Caco-2 (cell line): ENCODE results near the gene RUFY1. TPM values are rescaled to one million over a fixed set of nuclear protein-coding genes. Genes with fewer than 3 reads are reported as not detected.

Experiments used
- BruUV-seq: library from RNA; stranded (reverse); fragments of 400-500 nt; replicated peaks from 2 replicates; lab custom pipeline; 2021; lab: Mats Ljungman, UMichigan
- CTCF ChIA-PET: fragments of 300-600 bp; sonication (Branson Sonifier 250); formaldehyde crosslinking; loops from one replicate; lab custom pipeline; 2022; ENCODE audit warnings: antibody characterized with exemption; lab: Charles Lee
- POLR2A ChIA-PET: fragments of 300-600 bp; sonication (Branson Sonifier 250); formaldehyde crosslinking; loops from one replicate; lab custom pipeline; 2022; ENCODE audit warnings: antibody characterized with exemption; lab: Charles Lee
- DNase-seq, 2 experiments: peaks; one replicate each; pipeline versions ENCODE4 v3.0.0 to v3.0.0-alpha.2; 2020 to 2022
- H3K27me3 ChIP-seq: replicated peaks from 2 replicates; pipeline ENCODE4 v1.6.0; 2011; ENCODE audit warnings: low read length; ENCODE audit not compliant: control insufficient read depth, insufficient read depth
- H3K36me3 ChIP-seq: 2 replicates; pipeline ENCODE4 v1.5.1; 2011; ENCODE audit warnings: low read length; ENCODE audit not compliant: control insufficient read depth, insufficient read depth
- H3K4me1 ChIP-seq: fragments of 250-450 bp; sonication (Bioruptor Pico); 2 replicates; pipeline ENCODE4 v1.5.1; 2020; ENCODE audit warnings: mild to moderate bottlenecking
- H3K4me3 ChIP-seq: 2 replicates; pipeline ENCODE4 v1.5.1; 2011; ENCODE audit warnings: low read depth, mild to moderate bottlenecking, control low read depth, low read length
- H3K9me3 ChIP-seq: fragments of 250-450 bp; sonication (Bioruptor Pico); 2 replicates; pipeline ENCODE4 v1.5.1; 2020; ENCODE audit warnings: mild to moderate bottlenecking, moderate library complexity
- H3K27ac Mint-ChIP-seq: one replicate; pipeline ENCODE4 v1.8.0; 2022; ENCODE audit warnings: mixed read lengths; ENCODE audit not compliant: unreplicated experiment
- H3K27me3 Mint-ChIP-seq: one replicate; pipeline ENCODE4 v1.8.0; 2022; ENCODE audit warnings: mixed read lengths; ENCODE audit not compliant: insufficient read depth, unreplicated experiment
- H3K36me3 Mint-ChIP-seq: one replicate; pipeline ENCODE4 v1.8.0; 2022; ENCODE audit warnings: mild to moderate bottlenecking, mixed read lengths; ENCODE audit not compliant: insufficient read depth, unreplicated experiment
- H3K4me1 Mint-ChIP-seq: one replicate; pipeline ENCODE4 v1.8.0; 2022; ENCODE audit warnings: low read depth, mixed read lengths; ENCODE audit not compliant: unreplicated experiment
- H3K4me3 Mint-ChIP-seq: one replicate; pipeline ENCODE4 v1.8.0; 2022; ENCODE audit warnings: mild to moderate bottlenecking, moderate library complexity, mixed read lengths; ENCODE audit not compliant: unreplicated experiment
- H3K9me3 Mint-ChIP-seq: one replicate; pipeline ENCODE4 v1.8.0; 2022; ENCODE audit warnings: mixed read lengths; ENCODE audit not compliant: unreplicated experiment
- CTCF ChIP-seq, 2 experiments: fragments of 200-600 bp in 1 of 2; IDR thresholded peaks; 1 replicate in 1 of 2; 2 replicates in 1 of 2; pipeline versions ENCODE4 v1.5.1 to v1.8.0; 2011 to 2022; ENCODE audit warnings: antibody characterized with exemption in 1 of 2, control low read depth in 1 of 2, inconsistent platforms in 1 of 2, low read depth in 1 of 2, low read length in 1 of 2, mild to moderate bottlenecking in 1 of 2, moderate library complexity in 1 of 2; ENCODE audit not compliant: insufficient read depth in 1 of 2, severe bottlenecking in 1 of 2, unreplicated experiment in 1 of 2
- intact Hi-C: fragments of 100-400 bp; cut with micrococcal nuclease; formaldehyde crosslinking; loops from one replicate; pipeline ENCODE4 v1.10.0; 2022; ENCODE audit not compliant: unreplicated experiment
- total RNA-seq: library from RNA; stranded (reverse); gene quantifications from 2 replicates; pipeline ENCODE4 v1.2.3, GENCODE V29; 2022

RUFY1 gene
- total RNA-seq, 1 experiment from 2014 or later: 36.3 TPM

GRCh38 chr5:179572386-179572785 is 22.0 kb downstream of the RUFY1 start:
- POLR2A ChIA-PET: no interaction called here
- Mint-ChIP-seq H3K27ac (no peak overlapping the region), H3K27me3 (no peaks in the 10 kb centered on the region), H3K9me3 (no peaks in the 10 kb centered on the region), H3K4me3 (no peak overlapping the region), H3K4me1 (no peaks in the 10 kb centered on the region), H3K36me3 (peaks cover 40% of the 10 kb centered on the region)
- no peaks in the 10 kb centered on the region for H3K27me3 ChIP-seq
- no peaks in the 10 kb centered on the region for H3K9me3 ChIP-seq
- no TSS peak for BruUV-seq
- intact Hi-C loops: no loop called here
- H3K36me3 ChIP-seq: peaks cover 4% of the 10 kb centered on the region; the same call in 1 of the 2 replicates
- no peak for DNase-seq
- no peaks in the 10 kb centered on the region for H3K4me1 ChIP-seq
- no peak for TF ChIP-seq CTCF (IDR thresholded peaks at IDR 0.05; ENCODE audit: insufficient read depth in 1 of 2, low read depth in 1 of 2, low read length in 1 of 2, severe bottlenecking in 1 of 2, unreplicated experiment in 1 of 2)
- CTCF ChIA-PET: no interaction called here
- H3K4me3 ChIP-seq: no peak overlapping the region

- no peaks in the 10 kb centered on the region for H3K27me3 ChIP-seq
- DNase-seq: no peak
- H3K9me3 ChIP-seq: no peaks in the 10 kb centered on the region
- intact Hi-C loops: no loop called here
- 0 out of 2 replicates have a peak, but pooled peaks cover 2% of the 10 kb centered on the region for H3K36me3 ChIP-seq
- Mint-ChIP-seq H3K4me1 (no peaks in the 10 kb centered on the region), H3K27ac (no peak overlapping the region), H3K36me3 (peaks cover 41% of the 10 kb centered on the region), H3K4me3 (no peak overlapping the region), H3K27me3 (no peaks in the 10 kb centered on the region), H3K9me3 (no peaks in the 10 kb centered on the region)
- ChIA-PET CTCF (no interaction called here), POLR2A (no interaction called here)
- no peak overlapping the region for H3K4me3 ChIP-seq
- no peaks in the 10 kb centered on the region for H3K4me1 ChIP-seq
- no peak for TF ChIP-seq CTCF (IDR thresholded peaks at IDR 0.05; ENCODE audit: insufficient read depth in 1 of 2, low read depth in 1 of 2, low read length in 1 of 2, severe bottlenecking in 1 of 2, unreplicated experiment in 1 of 2)
- BruUV-seq: no TSS peak
Observed at GRCh38 chr5:179577286-179577960, 27.1 kb downstream of the RUFY1 start.

GRCh38 chr5:179585941-179586401 is 35.6 kb downstream of the RUFY1 start:
- no peak for DNase-seq
- Mint-ChIP-seq H3K27me3 (no peaks in the 10 kb centered on the region), H3K36me3 (peaks cover 58% of the 10 kb centered on the region), H3K27ac (no peak overlapping the region), H3K4me3 (no peak overlapping the region), H3K4me1 (no peaks in the 10 kb centered on the region), H3K9me3 (no peaks in the 10 kb centered on the region)
- intact Hi-C loops: no loop called here
- H3K36me3 ChIP-seq: no peaks in the 10 kb centered on the region; the same call in 1 of the 2 replicates
- H3K9me3 ChIP-seq: no peaks in the 10 kb centered on the region
- no peaks in the 10 kb centered on the region for H3K27me3 ChIP-seq
- H3K4me3 ChIP-seq: no peak overlapping the region
- TF ChIP-seq CTCF (IDR thresholded peaks at IDR 0.05; ENCODE audit: insufficient read depth in 1 of 2, low read depth in 1 of 2, low read length in 1 of 2, severe bottlenecking in 1 of 2, unreplicated experiment in 1 of 2): no peak
- H3K4me1 ChIP-seq: no peaks in the 10 kb centered on the region
- no TSS peak for BruUV-seq
- CTCF ChIA-PET: no interaction called here
- POLR2A ChIA-PET: no interaction called here
